GM20431 (cell line): ENCODE results near the gene WFIKKN1.

Experiments
- in situ Hi-C: fragments of 300-500 bp; cut with MseI, MboI; formaldehyde crosslinking; loops from one replicate; pipeline ENCODE4 v1.15.0; 2020; ENCODE audit warnings: low sequenced_read_pairs; ENCODE audit not compliant: unreplicated experiment

The WFIKKN1 gene

DNA sequence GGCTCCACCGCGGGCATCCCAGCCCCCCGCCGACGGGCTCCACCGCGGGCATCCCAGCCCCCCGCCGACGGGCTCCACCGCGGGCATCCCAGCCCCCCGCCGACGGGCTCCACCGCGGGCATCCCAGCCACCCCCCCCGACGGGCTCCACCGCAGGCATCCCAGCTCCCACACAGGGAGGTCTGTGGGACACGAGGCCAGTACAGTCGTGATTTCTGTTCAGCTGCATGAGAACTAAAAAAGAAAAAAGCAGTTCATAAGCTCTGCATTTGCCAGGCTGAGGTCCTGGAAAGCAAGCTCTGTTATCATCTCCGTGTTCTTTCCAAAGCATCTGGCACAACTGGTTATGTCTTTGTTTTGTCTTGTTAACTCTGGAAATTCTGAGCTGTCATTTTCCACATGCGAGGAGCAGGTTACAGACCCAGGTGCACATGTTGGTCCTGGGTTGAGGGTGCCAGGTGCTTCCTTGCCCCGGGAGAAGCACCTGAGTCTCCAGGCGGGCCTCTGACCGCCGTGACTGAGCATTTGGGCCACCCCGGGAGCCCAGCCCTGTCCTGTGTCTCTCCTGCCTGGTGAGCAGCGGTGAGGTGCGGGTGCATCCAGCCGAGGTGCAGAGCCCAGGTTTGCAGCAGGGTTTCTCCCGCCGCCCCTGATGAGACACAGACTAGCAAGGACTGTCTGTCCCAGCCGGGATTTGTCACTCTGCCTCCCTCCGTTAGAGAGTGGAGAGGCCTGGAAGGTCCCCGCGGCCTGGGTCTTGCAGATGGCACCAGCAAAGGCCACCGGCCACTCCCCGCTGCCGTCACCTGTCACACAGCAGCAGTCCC, 9.9 kb upstream of the WFIKKN1 start:
- in situ Hi-C loops = no loop called here

DNA sequence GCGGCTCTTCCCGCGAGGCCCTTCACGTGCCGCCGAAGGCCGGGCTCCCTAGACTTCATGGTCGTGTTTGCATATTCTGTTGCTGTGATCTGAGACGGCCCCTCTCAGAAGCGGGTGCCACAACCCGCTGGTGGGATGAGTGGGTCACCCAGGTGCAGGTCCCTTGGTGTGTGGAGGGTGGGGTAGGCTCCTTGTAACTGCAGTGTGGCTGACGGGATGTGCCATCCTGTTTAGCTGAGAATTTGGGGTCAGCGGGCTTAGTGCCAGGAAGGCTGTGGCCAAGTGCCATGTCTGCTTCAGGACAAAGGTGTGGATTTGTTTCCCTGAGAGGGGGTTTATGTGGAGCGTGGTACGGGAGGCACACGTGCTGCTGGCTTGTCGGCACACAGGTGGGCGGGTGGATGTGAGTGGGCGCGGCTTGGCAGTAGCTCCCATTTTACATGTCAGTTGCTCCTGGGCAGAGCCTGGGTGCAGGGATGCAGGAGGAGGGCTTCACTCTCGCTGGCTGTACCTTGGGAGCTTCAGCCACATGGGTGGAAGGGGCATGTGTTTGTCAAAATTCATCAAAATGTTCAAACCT, 9.2 kb upstream of the WFIKKN1 start:
- in situ Hi-C loops = no loop called here

DNA sequence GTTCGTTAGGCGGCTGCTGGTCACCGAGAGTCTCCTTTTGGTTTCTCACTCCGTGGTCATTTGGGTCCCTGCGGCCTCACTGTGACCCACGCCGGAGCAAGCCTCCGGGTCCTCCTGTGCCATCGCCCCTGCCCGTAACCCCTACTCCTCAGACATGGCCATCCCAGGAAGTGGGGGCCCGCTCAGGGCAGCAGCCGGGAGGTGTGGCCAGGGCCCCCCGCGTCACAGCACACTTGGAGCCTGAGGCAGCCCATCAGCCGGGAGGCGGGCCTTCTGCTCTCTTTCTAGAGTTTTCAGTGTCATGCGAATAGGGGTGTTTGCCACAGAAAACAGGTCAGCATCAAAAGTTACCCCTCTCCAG, 7.9 kb upstream of the WFIKKN1 start:
- in situ Hi-C loops = no loop called here

DNA sequence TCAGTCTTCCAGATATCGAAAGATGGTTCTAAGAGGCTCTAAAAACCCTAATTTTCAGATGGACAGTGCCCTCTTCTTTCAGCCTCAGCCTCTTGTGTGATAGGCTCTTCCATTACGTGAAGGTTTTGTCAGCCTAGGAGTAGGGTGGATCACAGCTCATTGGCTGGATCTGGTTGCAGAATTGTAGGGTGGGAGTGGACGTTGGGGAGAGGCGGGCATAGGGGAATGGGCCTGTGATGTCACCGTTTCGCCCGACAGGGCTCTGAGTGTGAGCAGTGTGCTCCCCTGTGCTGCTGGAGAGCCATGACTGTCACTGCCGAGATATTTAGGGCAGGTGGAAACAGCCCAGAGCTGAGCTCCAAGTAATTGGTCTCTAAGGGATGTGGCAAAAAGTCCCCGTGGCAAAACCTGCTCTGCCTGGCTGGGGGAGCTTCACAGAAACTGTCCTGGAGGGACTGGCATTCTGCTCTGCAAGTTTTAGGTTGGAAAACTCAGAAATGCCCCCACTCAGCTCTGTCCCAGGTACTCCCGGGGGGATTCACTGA, 6.2 kb upstream of the WFIKKN1 start:
- in situ Hi-C loops = no loop called here

DNA sequence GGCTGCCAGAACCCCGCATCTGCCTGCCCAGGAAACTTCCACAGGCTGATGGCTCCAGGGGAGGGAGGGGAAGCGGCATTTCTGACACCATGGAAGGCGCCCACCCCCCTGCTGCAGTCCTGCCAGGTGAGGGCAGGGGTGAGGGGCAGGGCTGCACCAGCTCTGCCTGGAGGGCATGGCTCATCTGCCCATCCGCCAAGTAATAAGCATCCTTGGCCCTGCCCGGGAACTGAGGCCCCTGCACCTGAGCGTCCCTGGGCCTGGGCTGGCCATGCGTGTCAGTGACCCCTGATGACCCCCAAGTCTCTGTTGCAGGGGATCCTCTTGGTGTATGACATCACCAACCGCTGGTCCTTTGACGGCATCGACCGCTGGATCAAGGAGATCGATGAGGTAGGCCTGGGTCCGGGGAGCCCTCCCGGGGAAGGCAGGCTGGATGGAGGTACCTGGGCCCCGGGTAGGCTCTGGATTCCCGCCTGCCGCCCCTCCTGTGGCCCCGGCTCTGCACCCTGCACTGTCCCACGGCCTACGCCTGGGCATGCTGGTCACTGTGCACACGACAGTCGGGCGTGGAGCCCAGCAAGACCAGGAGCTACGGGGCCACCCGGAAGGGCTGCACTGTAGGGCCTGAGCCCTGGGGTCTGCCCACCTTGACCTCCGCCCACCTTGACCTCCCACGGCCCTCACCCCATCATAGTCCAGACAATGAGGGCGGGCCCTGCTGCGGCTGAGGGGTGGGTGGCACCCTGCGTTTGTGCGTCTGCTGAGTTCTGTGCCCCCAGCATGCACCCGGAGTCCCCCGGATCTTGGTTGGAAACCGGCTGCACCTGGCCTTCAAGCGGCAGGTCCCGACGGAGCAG, 5.4 kb upstream of the WFIKKN1 start:
- in situ Hi-C loops = no loop called here

DNA sequence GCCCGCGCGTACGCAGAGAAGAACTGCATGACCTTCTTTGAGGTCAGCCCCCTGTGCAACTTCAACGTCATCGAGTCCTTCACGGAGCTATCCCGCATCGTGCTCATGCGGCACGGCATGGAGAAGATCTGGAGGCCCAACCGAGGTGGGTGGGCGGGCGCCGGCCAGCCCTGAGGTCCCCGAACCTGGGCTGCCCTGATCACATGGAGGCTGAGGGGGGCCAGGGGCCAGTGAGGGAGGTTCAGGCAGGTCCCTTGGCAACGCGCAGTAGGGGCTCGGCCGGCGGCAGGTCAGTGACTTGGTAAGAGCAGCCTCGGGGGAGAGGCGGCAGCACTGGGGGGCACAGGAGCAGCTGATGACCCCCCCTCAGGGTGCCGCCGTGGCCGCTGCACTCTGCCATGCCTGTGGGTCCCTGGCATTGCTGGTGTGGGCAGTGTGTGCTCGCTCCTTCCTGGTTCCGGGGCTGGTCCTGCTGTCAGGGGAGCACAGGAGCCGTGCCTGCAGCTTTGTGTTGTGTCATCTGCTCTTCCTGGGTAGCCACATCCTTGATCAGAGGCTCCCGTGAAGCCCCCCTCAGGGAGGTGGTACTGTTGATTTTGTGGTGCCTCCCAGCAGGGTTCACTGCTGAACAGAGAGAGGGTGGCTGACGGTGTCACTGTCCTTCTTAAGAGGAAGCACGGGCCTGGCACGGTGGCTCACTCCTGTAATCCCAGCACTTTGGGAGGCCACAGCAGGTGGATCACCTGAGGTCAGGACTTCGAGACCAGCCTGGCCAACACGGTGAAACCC, 4.6 kb upstream of the WFIKKN1 start:
- in situ Hi-C loops = no loop called here

DNA sequence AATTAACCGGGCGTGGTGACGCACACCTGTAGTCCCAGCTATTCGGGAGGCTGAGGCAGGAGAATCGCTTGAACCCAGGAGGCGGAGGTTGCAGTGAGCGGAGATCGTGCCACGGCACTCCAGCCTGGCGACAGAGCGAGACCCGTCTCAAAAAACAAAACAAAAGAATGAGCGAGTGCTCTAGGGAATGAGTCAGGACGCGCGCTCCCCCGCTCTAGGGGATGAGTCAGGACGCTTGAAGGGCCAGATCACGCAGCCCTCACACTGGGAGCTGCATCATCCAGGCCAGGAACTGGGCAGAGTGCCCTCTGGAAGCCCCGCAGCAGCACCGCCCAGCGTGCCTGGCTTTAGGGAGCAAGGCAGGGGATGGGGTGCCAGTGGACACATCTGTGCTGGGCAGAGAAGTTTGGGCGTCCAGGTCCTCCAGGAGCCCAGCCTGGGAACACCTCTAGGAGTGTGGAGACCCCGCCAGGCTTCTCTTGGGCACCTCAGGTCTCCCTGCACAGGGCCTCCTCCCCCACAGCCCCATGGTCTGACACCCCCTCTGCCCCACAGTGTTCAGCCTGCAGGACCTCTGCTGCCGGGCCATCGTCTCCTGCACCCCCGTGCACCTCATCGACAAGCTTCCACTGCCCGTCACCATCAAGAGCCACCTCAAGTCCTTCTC, 3.9 kb upstream of the WFIKKN1 start:
- in situ Hi-C loops = no loop called here

DNA sequence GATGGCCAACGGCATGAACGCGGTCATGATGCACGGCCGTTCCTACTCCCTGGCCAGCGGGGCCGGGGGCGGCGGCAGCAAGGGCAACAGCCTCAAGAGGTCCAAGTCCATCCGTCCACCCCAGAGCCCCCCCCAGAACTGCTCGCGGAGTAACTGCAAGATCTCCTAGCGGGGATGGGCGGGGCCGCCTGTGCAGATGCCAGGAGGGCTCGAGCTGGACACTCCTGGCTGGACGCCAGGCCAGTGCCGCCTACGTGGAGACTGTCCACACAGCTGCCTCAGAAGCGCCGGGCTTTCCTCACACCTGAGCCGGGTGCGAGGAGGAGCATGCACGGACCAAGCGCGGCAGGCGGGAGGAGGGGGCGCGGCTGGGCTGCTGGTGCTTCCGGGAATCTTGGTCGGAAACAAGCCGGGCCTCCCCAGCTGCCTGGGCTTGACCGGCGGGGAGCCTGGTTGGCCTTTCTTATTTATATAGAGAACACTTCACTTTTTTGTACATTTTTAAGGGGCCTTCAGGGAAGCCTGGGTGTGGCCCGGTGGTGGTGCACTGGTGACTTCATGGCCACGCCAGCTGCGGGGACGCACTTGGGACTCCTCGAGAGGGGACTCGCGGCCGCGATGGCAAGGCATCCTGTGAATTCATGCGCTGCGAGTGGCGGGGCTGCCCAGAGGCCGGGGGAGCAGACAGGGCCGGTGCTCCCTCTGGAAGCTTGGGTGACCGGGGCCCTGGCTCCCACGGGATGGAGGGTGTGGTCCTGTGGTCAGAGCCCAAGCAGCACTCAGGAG, 3.1 kb upstream of the WFIKKN1 start:
- in situ Hi-C loops = no loop called here

DNA sequence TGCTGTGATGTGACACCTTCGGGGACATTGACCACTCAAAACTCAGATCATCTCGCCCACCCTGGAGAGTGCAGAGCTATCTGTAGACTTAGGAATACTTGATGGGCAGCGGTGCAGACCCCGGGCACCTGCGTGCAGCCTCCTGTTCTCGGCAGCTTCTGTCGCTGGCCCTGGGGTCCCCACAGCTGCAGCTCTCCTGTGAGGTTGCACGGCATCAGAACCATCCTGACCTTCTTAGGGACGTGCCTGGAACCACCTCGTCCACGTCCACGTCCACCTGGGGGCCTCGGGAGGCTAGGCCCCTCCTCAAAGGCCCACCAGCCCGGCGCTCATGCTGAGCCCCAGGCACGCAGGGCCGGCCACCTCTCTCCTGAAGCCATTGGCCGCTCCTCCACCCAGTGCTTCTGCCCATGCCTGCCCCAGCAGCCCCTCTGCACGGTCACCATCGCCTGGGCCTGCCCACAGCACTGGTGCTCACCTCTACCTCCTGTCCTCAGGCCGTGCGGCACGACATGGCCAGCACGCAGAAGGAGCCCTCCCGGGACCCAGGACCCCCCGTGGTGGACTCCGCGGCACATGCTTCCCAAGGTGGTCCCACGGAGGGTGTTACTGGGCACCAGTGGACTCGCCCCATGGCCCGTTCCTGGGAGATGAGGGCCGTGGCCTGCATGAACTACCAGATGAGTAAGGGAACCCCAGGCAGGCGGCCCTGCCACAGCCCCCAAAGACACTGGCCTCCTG, 2.3 kb upstream of the WFIKKN1 start:
- in situ Hi-C loops = no loop called here

DNA sequence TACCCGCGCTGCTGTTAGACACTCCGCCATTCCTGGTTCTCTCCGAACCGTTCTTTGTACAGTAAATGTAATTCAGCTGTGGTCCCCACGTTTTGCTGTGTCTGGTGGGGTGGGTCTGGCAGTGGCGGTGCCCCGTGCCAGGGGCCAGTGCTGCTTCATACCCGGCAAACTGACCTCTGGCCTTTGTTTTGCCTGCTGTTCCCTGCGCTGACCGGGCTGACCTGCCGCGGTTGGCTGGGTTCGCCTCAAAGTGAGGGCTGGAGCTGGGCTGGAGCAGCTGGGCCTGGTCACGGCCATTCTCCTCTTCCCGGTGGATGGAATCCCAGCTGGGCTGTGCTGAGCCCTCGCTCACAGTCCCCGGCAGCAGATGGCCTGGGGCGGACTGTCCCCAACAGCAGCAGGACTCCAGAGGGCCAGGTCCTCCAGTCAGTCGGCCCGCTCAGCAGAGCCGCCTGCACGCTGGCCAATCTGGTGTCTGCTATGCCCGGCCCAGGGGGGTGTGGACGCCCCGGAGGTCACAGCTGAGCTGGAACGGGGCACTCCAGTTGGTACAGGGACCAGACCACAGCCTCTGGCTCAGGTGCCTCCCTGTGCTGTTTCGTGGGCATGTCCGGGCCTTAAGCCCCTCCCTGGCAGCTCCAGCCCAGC, 1.5 kb upstream of the WFIKKN1 start:
- in situ Hi-C loops = no loop called here

DNA sequence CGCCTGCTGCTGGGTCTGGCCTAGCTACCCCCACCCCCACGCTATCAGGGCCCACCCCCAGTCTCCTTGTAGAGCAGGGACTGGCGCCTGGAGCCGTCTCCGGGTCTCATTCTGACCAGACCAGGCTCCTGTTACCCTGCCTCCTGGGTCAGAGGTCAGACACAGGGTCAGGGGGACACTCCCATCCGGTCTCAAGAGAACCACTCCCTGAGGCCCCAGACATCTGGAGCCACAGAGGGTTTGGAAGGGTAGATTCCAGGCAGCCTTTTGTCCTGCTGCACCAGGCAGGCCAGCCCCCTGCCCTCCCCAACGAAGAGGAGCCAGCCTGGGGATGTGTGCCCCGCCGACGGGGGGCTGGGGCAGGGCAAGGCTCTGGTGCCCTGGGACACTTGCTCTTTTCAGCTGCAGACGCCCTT, 944 bp upstream of the WFIKKN1 start:
- in situ Hi-C loops = no loop called here

DNA sequence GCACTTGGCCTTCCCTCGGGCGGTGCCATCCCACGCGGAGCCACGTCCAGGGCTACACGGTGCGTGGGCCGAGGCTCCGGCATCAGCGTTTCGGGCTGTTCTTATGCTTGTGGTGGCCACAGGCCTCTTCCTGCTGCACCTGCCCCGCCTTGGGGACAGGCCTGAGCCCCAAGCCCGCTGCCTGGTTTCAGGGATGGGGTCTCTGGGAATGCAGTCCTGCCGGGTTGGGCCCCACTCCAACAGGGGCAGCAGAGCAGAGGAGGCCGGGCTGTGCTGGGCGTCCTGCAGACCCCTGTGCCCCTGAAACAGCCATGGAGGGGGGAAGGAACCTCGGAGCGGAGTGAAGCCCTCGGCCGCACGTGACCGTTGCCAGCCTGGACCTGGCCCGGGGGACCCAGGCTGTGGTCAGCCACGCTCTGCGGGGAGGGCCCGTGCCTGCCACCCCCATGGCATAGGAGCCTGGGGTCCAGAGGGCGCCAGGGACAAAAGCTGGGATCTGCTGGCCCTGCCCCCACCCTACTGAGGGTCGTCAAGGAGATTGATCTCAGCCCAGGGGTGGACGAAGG, 453 bp upstream of the WFIKKN1 start:
- in situ Hi-C loops = no loop called here

DNA sequence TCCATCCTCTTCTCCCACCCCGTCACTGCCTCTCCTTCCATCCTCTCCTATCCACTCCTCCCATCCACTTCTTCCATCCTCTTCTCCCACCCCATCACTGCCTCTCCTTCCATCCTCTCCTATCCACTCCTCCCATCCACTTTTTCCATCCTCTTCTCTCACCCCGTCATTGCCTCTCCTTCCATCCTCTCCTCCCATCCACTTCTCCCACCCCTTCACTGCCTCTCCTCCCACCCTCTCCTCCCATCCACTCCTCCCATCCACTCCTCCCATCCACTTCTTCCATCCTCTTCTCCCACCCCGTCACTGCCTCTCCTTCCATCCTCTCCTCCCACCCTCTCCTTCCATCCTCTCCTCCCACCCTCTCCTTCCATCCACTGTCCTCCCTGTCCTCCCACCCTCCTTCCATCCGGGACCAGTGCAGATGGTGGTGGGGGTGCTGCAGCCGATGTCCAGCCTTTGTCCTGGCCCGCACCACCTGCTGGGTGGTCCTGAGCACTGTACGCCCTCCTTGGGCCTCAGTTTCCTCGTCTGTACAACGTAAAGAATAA, 1.1 kb downstream of the WFIKKN1 start:
- in situ Hi-C loops = no loop called here

DNA sequence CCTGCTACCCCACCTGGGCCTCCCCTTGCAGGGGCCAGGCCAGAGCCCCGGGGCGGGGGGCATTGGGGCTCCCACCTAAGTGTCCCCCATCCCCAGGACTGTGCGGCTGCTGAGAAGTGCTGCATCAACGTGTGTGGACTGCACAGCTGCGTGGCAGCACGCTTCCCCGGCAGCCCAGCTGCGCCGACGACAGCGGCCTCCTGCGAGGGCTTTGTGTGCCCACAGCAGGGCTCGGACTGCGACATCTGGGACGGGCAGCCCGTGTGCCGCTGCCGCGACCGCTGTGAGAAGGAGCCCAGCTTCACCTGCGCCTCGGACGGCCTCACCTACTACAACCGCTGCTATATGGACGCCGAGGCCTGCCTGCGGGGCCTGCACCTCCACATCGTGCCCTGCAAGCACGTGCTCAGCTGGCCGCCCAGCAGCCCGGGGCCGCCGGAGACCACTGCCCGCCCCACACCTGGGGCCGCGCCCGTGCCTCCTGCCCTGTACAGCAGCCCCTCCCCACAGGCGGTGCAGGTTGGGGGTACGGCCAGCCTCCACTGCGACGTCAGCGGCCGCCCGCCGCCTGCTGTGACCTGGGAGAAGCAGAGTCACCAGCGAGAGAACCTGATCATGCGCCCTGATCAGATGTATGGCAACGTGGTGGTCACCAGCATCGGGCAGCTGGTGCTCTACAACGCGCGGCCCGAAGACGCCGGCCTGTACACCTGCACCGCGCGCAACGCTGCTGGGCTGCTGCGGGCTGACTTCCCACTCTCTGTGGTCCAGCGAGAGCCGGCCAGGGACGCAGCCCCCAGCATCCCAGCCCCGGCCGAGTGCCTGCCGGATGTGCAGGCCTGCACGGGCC, 1.9 kb downstream of the WFIKKN1 start:
- in situ Hi-C loops = no loop called here

DNA sequence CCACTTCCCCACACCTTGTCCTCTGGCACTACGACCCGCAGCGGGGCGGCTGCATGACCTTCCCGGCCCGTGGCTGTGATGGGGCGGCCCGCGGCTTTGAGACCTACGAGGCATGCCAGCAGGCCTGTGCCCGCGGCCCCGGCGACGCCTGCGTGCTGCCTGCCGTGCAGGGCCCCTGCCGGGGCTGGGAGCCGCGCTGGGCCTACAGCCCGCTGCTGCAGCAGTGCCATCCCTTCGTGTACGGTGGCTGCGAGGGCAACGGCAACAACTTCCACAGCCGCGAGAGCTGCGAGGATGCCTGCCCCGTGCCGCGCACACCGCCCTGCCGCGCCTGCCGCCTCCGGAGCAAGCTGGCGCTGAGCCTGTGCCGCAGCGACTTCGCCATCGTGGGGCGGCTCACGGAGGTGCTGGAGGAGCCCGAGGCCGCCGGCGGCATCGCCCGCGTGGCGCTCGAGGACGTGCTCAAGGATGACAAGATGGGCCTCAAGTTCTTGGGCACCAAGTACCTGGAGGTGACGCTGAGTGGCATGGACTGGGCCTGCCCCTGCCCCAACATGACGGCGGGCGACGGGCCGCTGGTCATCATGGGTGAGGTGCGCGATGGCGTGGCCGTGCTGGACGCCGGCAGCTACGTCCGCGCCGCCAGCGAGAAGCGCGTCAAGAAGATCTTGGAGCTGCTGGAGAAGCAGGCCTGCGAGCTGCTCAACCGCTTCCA, 2.7 kb downstream of the WFIKKN1 start:
- in situ Hi-C loops = no loop called here
